PC-9 (cell line): ENCODE data around the gene CTNNA3. TPM values are rescaled to one million over a fixed set of nuclear protein-coding genes. Genes with fewer than 3 reads are reported as not detected.

Experiments used
- BruUV-seq: library from RNA; stranded (reverse); fragments of 400-500 nt; replicated peaks from 2 replicates; lab custom pipeline; 2021; lab: Mats Ljungman, UMichigan
- CTCF ChIA-PET: fragments of 300-600 bp; sonication (Branson Sonifier 250); formaldehyde crosslinking; loops from one replicate; lab custom pipeline; 2022; ENCODE audit warnings: antibody characterized with exemption; lab: Charles Lee
- POLR2A ChIA-PET: fragments of 300-600 bp; sonication (Branson Sonifier 250); formaldehyde crosslinking; loops from one replicate; lab custom pipeline; 2022; ENCODE audit warnings: antibody characterized with exemption; ENCODE audit not compliant: unreplicated experiment; lab: Charles Lee
- DNase-seq, 2 experiments: peaks; one replicate each; pipeline versions ENCODE4 v3.0.0 to v3.0.0-alpha.2; 2015 to 2022; ENCODE audit warnings: mixed read lengths in 1 of 2
- H2AFZ ChIP-seq: fragments of 200-600 bp; sonication (generic); 2 replicates; pipeline ENCODE4 v1.8.1; 2017; ENCODE audit warnings: antibody characterized with exemption
- H3F3A ChIP-seq: fragments of 200-600 bp; sonication (generic); 2 replicates; pipeline ENCODE4 v1.8.1; 2017; ENCODE audit warnings: antibody characterized with exemption, mild to moderate bottlenecking, low read depth; ENCODE audit not compliant: insufficient read depth
- H3K27ac ChIP-seq: fragments of 200-600 bp; sonication (generic); 2 replicates; pipeline ENCODE4 v1.6.1; 2016; ENCODE audit warnings: mixed run types
- H3K27me3 ChIP-seq: fragments of 200-600 bp; sonication (generic); 2 replicates; pipeline ENCODE4 v1.6.1; 2016; ENCODE audit warnings: low read depth, mixed run types; ENCODE audit not compliant: insufficient read depth
- H3K36me3 ChIP-seq: fragments of 200-600 bp; sonication (generic); 2 replicates; pipeline ENCODE4 v1.6.1; 2016; ENCODE audit warnings: low read depth, mixed run types
- H3K4me1 ChIP-seq: fragments of 200-600 bp; sonication (generic); replicated peaks from 2 replicates; pipeline ENCODE4 v1.6.1; 2016; ENCODE audit warnings: mixed run types; ENCODE audit not compliant: insufficient read depth
- H3K4me2 ChIP-seq: fragments of 200-600 bp; sonication (generic); 2 replicates; pipeline ENCODE4 v1.6.1; 2017; ENCODE audit warnings: mixed run types
- H3K4me3 ChIP-seq: fragments of 200-600 bp; sonication (generic); 2 replicates; pipeline ENCODE4 v1.6.1; 2016; ENCODE audit warnings: mixed run types
- H3K79me2 ChIP-seq: fragments of 200-600 bp; sonication (generic); 2 replicates; pipeline ENCODE4 v1.6.1; 2017; ENCODE audit warnings: low read depth, mixed run types
- H3K9me2 ChIP-seq: fragments of 200-600 bp; sonication (generic); 2 replicates; pipeline ENCODE4 v1.8.1; 2017; ENCODE audit warnings: mild to moderate bottlenecking; ENCODE audit not compliant: insufficient read depth
- H3K9me3 ChIP-seq: fragments of 200-600 bp; sonication (generic); 2 replicates; pipeline ENCODE4 v1.8.1; 2016; ENCODE audit warnings: low read depth; ENCODE audit not compliant: insufficient read depth
- H4K20me1 ChIP-seq: fragments of 200-600 bp; sonication (generic); 2 replicates; pipeline ENCODE4 v1.8.1; 2017; ENCODE audit not compliant: insufficient read depth
- EZH2 ChIP-seq: fragments of 200-600 bp; sonication (generic); IDR thresholded peaks from 2 replicates; pipeline ENCODE4 v1.8.0; 2017; ENCODE audit warnings: antibody characterized with exemption, low read depth
- intact Hi-C: fragments of 100-400 bp; cut with micrococcal nuclease; formaldehyde crosslinking; loops from one replicate; pipeline ENCODE4 v1.10.0; 2022; ENCODE audit not compliant: unreplicated experiment
- total RNA-seq: library from RNA; stranded (reverse); gene quantifications from 2 replicates; pipeline ENCODE4 v1.2.3, GENCODE V29; 2021
- TF ChIP-seq, protein P1 (sequence below): fragments of 200-600 bp; sonication (generic); conservative IDR thresholded peaks from 2 replicates; pipeline ENCODE4 v1.6.1; 2017; ENCODE audit warnings: mixed run types, antibody characterized with exemption, mild to moderate bottlenecking, moderate library complexity

CTNNA3 gene
- total RNA-seq, 1 experiment from 2014 or later = not detected

DNA sequence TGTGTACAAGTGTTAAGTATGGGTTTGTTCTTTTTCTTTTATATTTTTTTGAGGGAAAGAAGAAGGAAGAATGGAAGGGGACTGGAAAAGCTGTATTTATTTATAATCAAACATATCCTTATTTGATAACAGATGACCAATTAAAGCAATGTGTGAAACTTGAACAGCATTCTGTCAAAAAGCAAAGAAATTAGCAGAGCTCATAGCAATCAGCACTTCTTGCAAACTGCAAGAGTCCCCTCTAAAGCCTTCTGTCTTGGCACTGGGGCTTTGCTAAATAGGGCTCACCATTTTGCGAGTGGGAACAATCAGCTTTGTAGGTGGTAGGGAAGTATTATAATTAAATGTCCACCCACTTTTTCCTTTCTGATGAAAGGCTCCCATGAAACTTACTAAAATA is 935.1 kb downstream of the CTNNA3 start:
- Histone ChIP-seq H3K27ac (no peak overlapping the region), H3F3A (no peaks in the 10 kb centered on the region), H4K20me1 (no peaks in the 10 kb centered on the region), H3K4me2 (no peak overlapping the region), H3K27me3 (no peaks in the 10 kb centered on the region; the same call in 1 of the 2 replicates), H3K9me2 (no peaks in the 10 kb centered on the region), H3K4me1 (no peaks in the 10 kb centered on the region), H2AFZ (no peak overlapping the region), H3K4me3 (no peak overlapping the region), H3K36me3 (no peaks in the 10 kb centered on the region), H3K79me2 (no peaks in the 10 kb centered on the region), H3K9me3 (no peaks in the 10 kb centered on the region)
- TF ChIP-seq, protein P1, sequence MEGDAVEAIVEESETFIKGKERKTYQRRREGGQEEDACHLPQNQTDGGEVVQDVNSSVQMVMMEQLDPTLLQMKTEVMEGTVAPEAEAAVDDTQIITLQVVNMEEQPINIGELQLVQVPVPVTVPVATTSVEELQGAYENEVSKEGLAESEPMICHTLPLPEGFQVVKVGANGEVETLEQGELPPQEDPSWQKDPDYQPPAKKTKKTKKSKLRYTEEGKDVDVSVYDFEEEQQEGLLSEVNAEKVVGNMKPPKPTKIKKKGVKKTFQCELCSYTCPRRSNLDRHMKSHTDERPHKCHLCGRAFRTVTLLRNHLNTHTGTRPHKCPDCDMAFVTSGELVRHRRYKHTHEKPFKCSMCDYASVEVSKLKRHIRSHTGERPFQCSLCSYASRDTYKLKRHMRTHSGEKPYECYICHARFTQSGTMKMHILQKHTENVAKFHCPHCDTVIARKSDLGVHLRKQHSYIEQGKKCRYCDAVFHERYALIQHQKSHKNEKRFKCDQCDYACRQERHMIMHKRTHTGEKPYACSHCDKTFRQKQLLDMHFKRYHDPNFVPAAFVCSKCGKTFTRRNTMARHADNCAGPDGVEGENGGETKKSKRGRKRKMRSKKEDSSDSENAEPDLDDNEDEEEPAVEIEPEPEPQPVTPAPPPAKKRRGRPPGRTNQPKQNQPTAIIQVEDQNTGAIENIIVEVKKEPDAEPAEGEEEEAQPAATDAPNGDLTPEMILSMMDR = no peak
- TF ChIP-seq EZH2 = no peak
- CTCF ChIA-PET = no interaction called here
- no TSS peak for BruUV-seq
- intact Hi-C loops = no loop called here
- no peak for DNase-seq
- POLR2A ChIA-PET = no interaction called here

DNA sequence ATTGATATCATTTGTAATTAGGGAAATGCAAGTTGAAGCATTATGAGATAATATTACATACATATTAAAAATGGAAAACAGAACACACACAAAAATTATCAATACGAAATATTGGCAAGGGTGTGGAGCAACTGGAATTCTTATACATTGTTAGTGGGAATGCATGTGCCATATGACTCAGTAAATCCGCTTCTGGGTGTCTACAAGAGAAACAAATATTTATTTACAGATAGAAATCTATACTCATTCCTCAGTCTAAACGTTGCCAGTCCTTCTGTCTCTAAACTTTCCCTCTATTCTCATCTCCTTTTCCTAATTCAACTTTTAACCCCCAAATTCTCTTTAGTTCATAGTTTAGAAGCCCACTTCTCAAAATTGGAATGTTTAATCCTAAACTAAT is 940.5 kb downstream of the CTNNA3 start:
- DNase-seq = no peak
- no peak overlapping the region for H3K4me3 ChIP-seq
- ChIA-PET POLR2A (interaction anchor here (0.6 kb wide), 1 partner anchor 57 kb away, joined by 3 read pairs; no protein-coding TSS in a partner anchor), CTCF (no interaction called here)
- no peaks in the 10 kb centered on the region for H3K79me2 ChIP-seq
- H4K20me1 ChIP-seq = no peaks in the 10 kb centered on the region
- no peaks in the 10 kb centered on the region; the same call in 1 of the 2 replicates for H3K27me3 ChIP-seq
- no peak overlapping the region for H3K4me2 ChIP-seq
- no peaks in the 10 kb centered on the region for H3K4me1 ChIP-seq
- no TSS peak for BruUV-seq
- TF ChIP-seq, protein P1 = no peak
- no peaks in the 10 kb centered on the region for H3F3A ChIP-seq
- no peaks in the 10 kb centered on the region for H3K9me3 ChIP-seq
- H3K27ac ChIP-seq = no peak overlapping the region
- intact Hi-C loops = no loop called here
- no peaks in the 10 kb centered on the region for H3K36me3 ChIP-seq
- no peak overlapping the region for H2AFZ ChIP-seq
- H3K9me2 ChIP-seq = no peaks in the 10 kb centered on the region

DNA sequence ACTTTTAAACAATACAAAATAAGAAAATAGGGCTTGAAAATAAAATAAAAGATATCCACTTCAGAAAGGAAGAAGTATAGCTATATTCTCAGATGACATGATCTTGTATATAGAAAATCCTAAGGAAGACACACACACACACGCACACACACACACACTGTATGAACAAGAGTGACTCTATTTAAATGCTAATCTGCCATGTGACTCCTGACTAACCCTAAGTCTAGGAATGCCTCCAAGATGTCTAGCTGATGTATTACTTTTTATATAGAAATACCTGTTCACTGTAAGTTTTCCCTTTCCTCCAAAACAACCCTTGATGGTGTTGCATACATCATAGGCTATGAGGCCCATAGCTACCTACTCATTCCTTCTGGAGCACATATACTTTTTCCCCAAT is 943.3 kb downstream of the CTNNA3 start:
- intact Hi-C loops = no loop called here
- no peaks in the 10 kb centered on the region for H3F3A ChIP-seq
- H2AFZ ChIP-seq = no peak overlapping the region
- CTCF ChIA-PET = no interaction called here
- H3K4me3 ChIP-seq = no peak overlapping the region
- H3K27ac ChIP-seq = no peak overlapping the region
- TF ChIP-seq, protein P1 = no peak
- DNase-seq = no peak
- BruUV-seq = no TSS peak
- no peaks in the 10 kb centered on the region for H3K27me3 ChIP-seq
- no peaks in the 10 kb centered on the region for H3K79me2 ChIP-seq
- no peaks in the 10 kb centered on the region for H4K20me1 ChIP-seq
- H3K36me3 ChIP-seq = no peaks in the 10 kb centered on the region
- no peaks in the 10 kb centered on the region for H3K9me3 ChIP-seq
- H3K4me1 ChIP-seq = no peaks in the 10 kb centered on the region
- POLR2A ChIA-PET = no interaction called here
- no peaks in the 10 kb centered on the region for H3K9me2 ChIP-seq
- H3K4me2 ChIP-seq = no peak overlapping the region
